K562 (cell line): ENCODE data around the gene DDRGK1.

ENCODE experiments used
- POLR2AphosphoS2 ChIP-seq: IDR thresholded peaks from 2 replicates; pipeline ENCODE4 v1.6.1; 2012; ENCODE audit warnings: low read length, improper control_type of control experiment
- POLR2AphosphoS5 ChIP-seq: IDR thresholded peaks from 2 replicates; pipeline ENCODE4 v1.6.1; 2011; ENCODE audit warnings: mild to moderate bottlenecking, low read depth, low read length, moderate library complexity; ENCODE audit not compliant: control insufficient read depth, insufficient read depth
- RFX5 ChIP-seq: IDR thresholded peaks from 2 replicates; pipeline ENCODE4 v1.6.1; 2011; ENCODE audit warnings: low read depth, mild to moderate bottlenecking, improper control_type of control experiment, low read length
- SOX6 ChIP-seq: fragments of 450-650 bp; IDR thresholded peaks from 2 replicates; pipeline ENCODE4 v1.6.1; 2014; ENCODE audit warnings: mild to moderate bottlenecking
- TCF7L2 ChIP-seq: fragments of 150-350 bp; IDR thresholded peaks from 2 replicates; pipeline ENCODE4 v1.6.1; 2016; ENCODE audit warnings: low read depth, mild to moderate bottlenecking, low read length, moderate library complexity
- ZNF121 ChIP-seq: sonication (generic); formaldehyde crosslinking; conservative IDR thresholded peaks from 2 replicates; pipeline ENCODE4 v1.8.0; 2022; ENCODE audit warnings: missing genetic modification reagents
- TF ChIP-seq, protein P1 (sequence below): fragments of 450-650 bp; formaldehyde crosslinking; IDR thresholded peaks from 2 replicates; pipeline ENCODE4 v1.4.0; 2022; ENCODE audit warnings: missing genetic modification characterization
- TF ChIP-seq, protein P2 (sequence below), 2 experiments: fragments of 450-650 bp in 1 of 2; sonication (generic) in 1 of 2; formaldehyde crosslinking in 1 of 2; IDR thresholded peaks in 1 of 2; conservative IDR thresholded peaks in 1 of 2; 2 replicates each; pipeline versions ENCODE4 v1.6.1 to v1.8.1; 2016 to 2023; ENCODE audit warnings: mild to moderate bottlenecking in 2 of 2, moderate library complexity in 2 of 2, inconsistent platforms in 1 of 2, missing genetic modification reagents in 1 of 2
- TF ChIP-seq, protein P3 (sequence below), 3 experiments: IDR thresholded peaks in 2 of 3; conservative IDR thresholded peaks in 1 of 3; 2 replicates each; pipeline ENCODE4 v1.5.1; 2011 to 2012; ENCODE audit warnings: low read length in 3 of 3, mild to moderate bottlenecking in 3 of 3, control low read depth in 2 of 3, improper control_type of control experiment in 1 of 3, inconsistent platforms in 1 of 3, low read depth in 1 of 3, mixed read lengths in 1 of 3, moderate library complexity in 1 of 3; ENCODE audit not compliant: insufficient read depth in 2 of 3

DNA sequence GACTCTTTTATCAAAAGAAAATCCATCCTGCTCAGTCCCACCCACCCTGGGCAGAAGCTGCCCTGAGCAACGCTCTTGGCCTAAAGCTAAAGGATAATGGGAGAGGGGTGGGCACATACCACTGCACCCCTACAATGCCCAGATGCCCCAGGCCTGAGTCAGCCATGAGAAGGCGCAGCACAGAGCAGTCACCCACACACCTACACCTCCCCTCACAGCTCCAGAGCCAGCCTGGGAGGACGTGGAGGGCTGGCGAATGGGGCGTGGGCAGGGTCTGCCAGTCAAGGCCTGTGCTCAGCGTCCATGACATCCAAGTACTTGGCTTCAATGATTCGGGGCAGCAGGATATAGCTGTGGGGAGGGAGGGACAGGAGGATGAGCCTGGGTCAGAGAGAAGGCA, 23.0 kb upstream of the DDRGK1 start:
- TF ChIP-seq POLR2AphosphoS5 (no peak), ZNF121 (no peak), TCF7L2 (no peak), POLR2AphosphoS2 (no peak), RFX5 (no peak), SOX6 (no peak)
- TF ChIP-seq, protein P1, sequence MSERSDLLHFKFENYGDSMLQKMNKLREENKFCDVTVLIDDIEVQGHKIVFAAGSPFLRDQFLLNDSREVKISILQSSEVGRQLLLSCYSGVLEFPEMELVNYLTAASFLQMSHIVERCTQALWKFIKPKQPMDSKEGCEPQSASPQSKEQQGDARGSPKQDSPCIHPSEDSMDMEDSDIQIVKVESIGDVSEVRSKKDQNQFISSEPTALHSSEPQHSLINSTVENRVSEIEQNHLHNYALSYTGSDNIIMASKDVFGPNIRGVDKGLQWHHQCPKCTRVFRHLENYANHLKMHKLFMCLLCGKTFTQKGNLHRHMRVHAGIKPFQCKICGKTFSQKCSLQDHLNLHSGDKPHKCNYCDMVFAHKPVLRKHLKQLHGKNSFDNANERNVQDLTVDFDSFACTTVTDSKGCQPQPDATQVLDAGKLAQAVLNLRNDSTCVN (CRISPR knock-in tag), result no peak
- TF ChIP-seq, protein P2, sequence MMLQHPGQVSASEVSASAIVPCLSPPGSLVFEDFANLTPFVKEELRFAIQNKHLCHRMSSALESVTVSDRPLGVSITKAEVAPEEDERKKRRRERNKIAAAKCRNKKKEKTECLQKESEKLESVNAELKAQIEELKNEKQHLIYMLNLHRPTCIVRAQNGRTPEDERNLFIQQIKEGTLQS (IDR thresholded peaks at IDR 0.05), result no peak
- TF ChIP-seq, protein P2 (CRISPR knock-in tag; conservative IDR thresholded peaks at IDR 0.05), result no peak
- TF ChIP-seq, protein P3, sequence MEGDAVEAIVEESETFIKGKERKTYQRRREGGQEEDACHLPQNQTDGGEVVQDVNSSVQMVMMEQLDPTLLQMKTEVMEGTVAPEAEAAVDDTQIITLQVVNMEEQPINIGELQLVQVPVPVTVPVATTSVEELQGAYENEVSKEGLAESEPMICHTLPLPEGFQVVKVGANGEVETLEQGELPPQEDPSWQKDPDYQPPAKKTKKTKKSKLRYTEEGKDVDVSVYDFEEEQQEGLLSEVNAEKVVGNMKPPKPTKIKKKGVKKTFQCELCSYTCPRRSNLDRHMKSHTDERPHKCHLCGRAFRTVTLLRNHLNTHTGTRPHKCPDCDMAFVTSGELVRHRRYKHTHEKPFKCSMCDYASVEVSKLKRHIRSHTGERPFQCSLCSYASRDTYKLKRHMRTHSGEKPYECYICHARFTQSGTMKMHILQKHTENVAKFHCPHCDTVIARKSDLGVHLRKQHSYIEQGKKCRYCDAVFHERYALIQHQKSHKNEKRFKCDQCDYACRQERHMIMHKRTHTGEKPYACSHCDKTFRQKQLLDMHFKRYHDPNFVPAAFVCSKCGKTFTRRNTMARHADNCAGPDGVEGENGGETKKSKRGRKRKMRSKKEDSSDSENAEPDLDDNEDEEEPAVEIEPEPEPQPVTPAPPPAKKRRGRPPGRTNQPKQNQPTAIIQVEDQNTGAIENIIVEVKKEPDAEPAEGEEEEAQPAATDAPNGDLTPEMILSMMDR (IDR thresholded peaks at IDR 0.05 in 2 of 3, conservative IDR thresholded peaks at IDR 0.05 in 1 of 3; ENCODE audit: insufficient read depth in 2 of 3, low read depth in 1 of 3, low read length in 3 of 3), result no peak
